ENCODE data around the gene SMARCAD1. TPM values are rescaled to one million over a fixed set of nuclear protein-coding genes. Genes with fewer than 3 reads are reported as not detected.
A peak's percentile ranks its signal among the peaks of the same experiment; 100 is the strongest.

The SMARCAD1 gene
- total RNA-seq, 4 donors from 2014 or later = 14.2 to 27.7 (median 18.4) TPM

DNA sequence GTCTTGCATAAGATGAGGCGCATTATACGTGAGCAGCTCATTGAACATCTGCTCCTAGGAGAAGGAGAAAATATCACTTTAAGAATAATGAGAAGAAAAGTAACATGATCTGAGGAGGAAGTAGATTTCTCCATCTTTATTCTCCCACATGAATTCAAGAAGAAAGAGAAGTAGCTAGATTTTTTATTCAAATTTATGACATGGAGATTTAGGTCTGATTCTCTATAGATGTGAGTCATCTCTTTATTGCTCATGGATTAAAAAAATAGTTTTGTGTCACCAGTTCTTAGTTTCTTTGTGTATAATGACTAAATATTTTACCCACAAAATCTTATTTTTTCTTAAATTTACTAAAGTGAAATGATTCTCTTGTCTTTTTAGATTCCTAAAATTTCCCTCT, 94.5 kb downstream of the SMARCAD1 start:
- H3K27ac ChIP-seq = no peak overlapping the region
- in situ Hi-C loops (cut with MboI; ENCODE audit: low pct_ligation_motif_present in 1 of 4, low pct_unique_long_range_greater_than_20kb in 1 of 4, low sequenced_read_pairs in 3 of 4) (no loop called here), intact Hi-C loops (cut with DNase I; ENCODE audit: low total_unique reads) (no loop called here)
- H3K27me3 ChIP-seq = no peaks in the 10 kb centered on the region
- 88 to 100% methylated on average over 2 of the region's 2 CpGs for WGBS, 2 donors (ENCODE audit: low coverage in 1 of 2)
- TF ChIP-seq, protein P1, sequence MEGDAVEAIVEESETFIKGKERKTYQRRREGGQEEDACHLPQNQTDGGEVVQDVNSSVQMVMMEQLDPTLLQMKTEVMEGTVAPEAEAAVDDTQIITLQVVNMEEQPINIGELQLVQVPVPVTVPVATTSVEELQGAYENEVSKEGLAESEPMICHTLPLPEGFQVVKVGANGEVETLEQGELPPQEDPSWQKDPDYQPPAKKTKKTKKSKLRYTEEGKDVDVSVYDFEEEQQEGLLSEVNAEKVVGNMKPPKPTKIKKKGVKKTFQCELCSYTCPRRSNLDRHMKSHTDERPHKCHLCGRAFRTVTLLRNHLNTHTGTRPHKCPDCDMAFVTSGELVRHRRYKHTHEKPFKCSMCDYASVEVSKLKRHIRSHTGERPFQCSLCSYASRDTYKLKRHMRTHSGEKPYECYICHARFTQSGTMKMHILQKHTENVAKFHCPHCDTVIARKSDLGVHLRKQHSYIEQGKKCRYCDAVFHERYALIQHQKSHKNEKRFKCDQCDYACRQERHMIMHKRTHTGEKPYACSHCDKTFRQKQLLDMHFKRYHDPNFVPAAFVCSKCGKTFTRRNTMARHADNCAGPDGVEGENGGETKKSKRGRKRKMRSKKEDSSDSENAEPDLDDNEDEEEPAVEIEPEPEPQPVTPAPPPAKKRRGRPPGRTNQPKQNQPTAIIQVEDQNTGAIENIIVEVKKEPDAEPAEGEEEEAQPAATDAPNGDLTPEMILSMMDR (IDR thresholded peaks at IDR 0.05) = no peak
- TF ChIP-seq POLR2AphosphoS5 (IDR thresholded peaks at IDR 0.05) = no peak
- TF ChIP-seq EP300 (IDR thresholded peaks at IDR 0.05; ENCODE audit: low read depth) = no peak
- no peak for TF ChIP-seq POLR2A (IDR thresholded peaks at IDR 0.05)
- no peaks in the 10 kb centered on the region for H3K36me3 ChIP-seq
- no peak overlapping the region for H3K4me3 ChIP-seq
- H3K9me3 ChIP-seq = no peaks in the 10 kb centered on the region
- no peak for DNase-seq
- H3K4me1 ChIP-seq = no peaks in the 10 kb centered on the region

- H3K27ac ChIP-seq = no peak overlapping the region
- H3K4me3 ChIP-seq = no peak overlapping the region
- no peaks in the 10 kb centered on the region for H3K9me3 ChIP-seq
- H3K36me3 ChIP-seq = no peaks in the 10 kb centered on the region
- H3K27me3 ChIP-seq = no peaks in the 10 kb centered on the region
- 0 to 45% methylated on average over 1 to 2 of the region's 2 CpGs for WGBS, 2 donors (ENCODE audit: low coverage in 1 of 2)
- intact Hi-C loops (cut with DNase I; ENCODE audit: low total_unique reads) (no loop called here), in situ Hi-C loops (cut with MboI; ENCODE audit: low pct_ligation_motif_present in 1 of 4, low pct_unique_long_range_greater_than_20kb in 1 of 4, low sequenced_read_pairs in 3 of 4) (no loop called here)
- H3K4me1 ChIP-seq = no peaks in the 10 kb centered on the region
- no peak for TF ChIP-seq POLR2AphosphoS5 (IDR thresholded peaks at IDR 0.05)
- TF ChIP-seq, protein P1 (IDR thresholded peaks at IDR 0.05) = peak; percentile 28 to 57 (median 39)
- TF ChIP-seq EP300 (IDR thresholded peaks at IDR 0.05; ENCODE audit: low read depth) = no peak
- TF ChIP-seq POLR2A (IDR thresholded peaks at IDR 0.05) = no peak
- DNase-seq = no peak
These were observed 96.8 kb downstream of the SMARCAD1 start for GRCh38 chr4:94304365-94304971.

DNA sequence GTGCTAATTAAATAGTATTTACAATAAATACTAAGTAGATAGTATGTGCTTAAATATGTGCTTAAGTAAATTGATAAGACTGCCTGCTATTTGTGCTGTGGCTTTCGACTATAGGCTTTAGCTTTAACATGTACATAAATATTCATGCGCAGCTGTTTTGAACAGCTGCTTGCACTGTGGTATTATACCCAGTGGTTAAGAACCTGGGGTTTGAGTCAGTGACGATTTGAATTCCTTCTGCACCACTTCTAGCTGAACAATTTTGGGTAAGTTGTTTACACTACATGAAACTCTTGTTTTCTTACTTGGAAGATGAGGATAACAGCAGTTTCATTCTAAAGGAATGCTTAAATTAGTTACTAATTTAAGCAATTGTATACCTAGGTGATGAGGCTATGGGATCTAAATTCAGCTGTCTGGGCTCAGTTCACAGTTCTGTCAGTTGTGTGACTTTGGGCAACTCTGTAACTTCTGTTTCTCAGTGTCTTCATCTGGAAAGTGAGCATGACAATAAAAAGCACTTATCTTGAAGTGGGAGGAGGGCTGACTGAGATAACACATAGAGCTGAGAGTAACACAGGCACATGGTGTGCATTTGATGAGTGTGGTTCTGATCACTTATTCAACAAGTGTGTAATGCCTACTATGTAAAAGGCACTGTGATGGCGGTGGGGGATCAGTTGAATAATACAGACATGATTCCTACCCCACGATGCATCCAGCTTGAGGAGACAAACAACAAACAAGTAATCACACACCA, 98.0 kb downstream of the SMARCAD1 start:
- in situ Hi-C loops (cut with MboI; ENCODE audit: low pct_ligation_motif_present in 1 of 4, low pct_unique_long_range_greater_than_20kb in 1 of 4, low sequenced_read_pairs in 3 of 4) = no loop called here
- Histone ChIP-seq H3K36me3 (no peaks in the 10 kb centered on the region), H3K27me3 (no peaks in the 10 kb centered on the region), H3K27ac (no peak overlapping the region), H3K4me3 (no peak overlapping the region), H3K9me3 (no peaks in the 10 kb centered on the region), H3K4me1 (no peaks in the 10 kb centered on the region)
- intact Hi-C loops (cut with DNase I; ENCODE audit: low total_unique reads) = no loop called here
- DNase-seq = no peak
- no peak for TF ChIP-seq POLR2A (IDR thresholded peaks at IDR 0.05)
- TF ChIP-seq POLR2AphosphoS5 (IDR thresholded peaks at IDR 0.05) = no peak
- no peak for TF ChIP-seq EP300 (IDR thresholded peaks at IDR 0.05; ENCODE audit: low read depth)
- TF ChIP-seq, protein P1 (IDR thresholded peaks at IDR 0.05) = no peak
- WGBS, 2 donors (ENCODE audit: low coverage in 1 of 2) = 76 to 81% methylated on average over 5 of the region's 5 CpGs

GRCh38 chr4:94306713-94307112, 99.0 kb downstream of the SMARCAD1 start:
- Histone ChIP-seq H3K27ac (no peak overlapping the region), H3K4me1 (no peaks in the 10 kb centered on the region), H3K9me3 (no peaks in the 10 kb centered on the region), H3K4me3 (no peak overlapping the region), H3K36me3 (no peaks in the 10 kb centered on the region), H3K27me3 (no peaks in the 10 kb centered on the region)
- no peak for DNase-seq
- intact Hi-C loops (cut with DNase I; ENCODE audit: low total_unique reads) = no loop called here
- 75 to 79% methylated on average over 3 of the region's 3 CpGs for WGBS, 2 donors (ENCODE audit: low coverage in 1 of 2)
- in situ Hi-C loops (cut with MboI; ENCODE audit: low pct_ligation_motif_present in 1 of 4, low pct_unique_long_range_greater_than_20kb in 1 of 4, low sequenced_read_pairs in 3 of 4) = no loop called here
- TF ChIP-seq, protein P1 (IDR thresholded peaks at IDR 0.05) = no peak
- TF ChIP-seq POLR2AphosphoS5 (IDR thresholded peaks at IDR 0.05) = no peak

Measured in transverse colon (tissue), 4 donors.